Spleen (tissue), 11 donors: ENCODE data around the gene DNAJB13. TPM values are rescaled to one million over a fixed set of nuclear protein-coding genes. Genes with fewer than 3 reads are reported as not detected.

ENCODE experiments used
- DNase-seq: peaks from one replicate; pipeline ENCODE4 v3.0.0-alpha.2; 2020
- H3K27ac ChIP-seq, 8 donors: fragments of 200-600 bp; sonication (generic) in 7 of 8; 1 replicate in 4 of 8; 2 replicates in 4 of 8; pipeline versions ENCODE4 v1.5.0 to v1.8.0; 2016 to 2021; ENCODE audit warnings: inconsistent platforms in 4 of 8, mild to moderate bottlenecking in 4 of 8, moderate library complexity in 1 of 8
- H3K27me3 ChIP-seq, 7 donors: fragments of 200-600 bp; sonication (generic) in 6 of 7; replicated peaks in 1 of 7; 1 replicate in 4 of 7; 2 replicates in 3 of 7; pipeline versions ENCODE4 v1.5.0 to v1.8.0; 2016 to 2021; ENCODE audit warnings: inconsistent platforms in 3 of 7, mild to moderate bottlenecking in 1 of 7
- H3K36me3 ChIP-seq, 6 donors: fragments of 200-600 bp; sonication (generic) in 5 of 6; 1 replicate in 4 of 6; 2 replicates in 2 of 6; pipeline versions ENCODE4 v1.5.0 to v1.8.0; 2016 to 2021; ENCODE audit warnings: inconsistent platforms in 2 of 6
- H3K4me1 ChIP-seq, 6 donors: fragments of 200-600 bp; sonication (generic) in 5 of 6; 1 replicate in 3 of 6; 2 replicates in 3 of 6; pipeline versions ENCODE4 v1.5.0 to v1.8.0; 2016 to 2021; ENCODE audit warnings: inconsistent platforms in 3 of 6
- H3K4me3 ChIP-seq, 8 donors: fragments of 200-600 bp; sonication (generic) in 7 of 8; 1 replicate in 4 of 8; 2 replicates in 4 of 8; pipeline versions ENCODE4 v1.5.0 to v1.8.0; 2016 to 2021; ENCODE audit warnings: inconsistent platforms in 4 of 8, mild to moderate bottlenecking in 4 of 8, moderate library complexity in 2 of 8
- H3K9me3 ChIP-seq, 8 donors: fragments of 200-600 bp; sonication (generic) in 7 of 8; 1 replicate in 4 of 8; 2 replicates in 4 of 8; pipeline versions ENCODE4 v1.5.0 to v1.8.0; 2016 to 2021; ENCODE audit warnings: inconsistent platforms in 4 of 8
- POLR2A ChIP-seq, 3 donors: fragments of 450-650 bp; IDR thresholded peaks; one replicate each; pipeline ENCODE4 v1.5.1; 2017; ENCODE audit warnings: antibody characterized with exemption in 3 of 3, mild to moderate bottlenecking in 1 of 3
- POLR2AphosphoS5 ChIP-seq, 3 donors: sonication (generic); formaldehyde crosslinking; IDR thresholded peaks; one replicate each; pipeline ENCODE4 v1.5.1; 2017; ENCODE audit warnings: antibody characterized with exemption in 3 of 3
- WGBS, 5 donors: extraction: QIAGEN DNeasy Blood & Tissue Kit in 3 of 5; methylation state at CpG; one replicate each; pipeline versions ENCODE4 v1.1.5 to v1.1.7; 2013 to 2018; 5-methylcytosine and 5-hydroxymethylcytosine counted together
- intact Hi-C: fragments of 100-400 bp; cut with DNase I; formaldehyde crosslinking; loops from one replicate; pipeline ENCODE4 v1.15.0; 2023; ENCODE audit warnings: low total_unique reads
- polyA plus RNA-seq, 3 donors: library from polyadenylated mRNA; stranded (reverse); fragments of 200-250 nt; gene quantifications; one replicate each; pipeline ENCODE4 v1.2.1, GENCODE V29; 2013
- total RNA-seq, 7 donors: library from RNA; depleted of rRNA in 3 of 7; stranded (reverse); fragments of >200 nt in 3 of 7; fragmentation: NEBNext Ultra II Directional in 4 of 7; extraction: Animal tissue kit (Norgen Biotek cat#: 25700) in 4 of 7; gene quantifications; one replicate each; pipeline versions ENCODE4 v1.1.0 to v1.2.1, GENCODE V29; 2016 to 2021
- TF ChIP-seq, protein P1 (sequence below), 11 experiments: fragments of 200-600 bp in 7 of 11; fragments of 450-650 bp in 4 of 11; sonication (generic) in 4 of 11; IDR thresholded peaks in 8 of 11; conservative IDR thresholded peaks in 3 of 11; 1 replicate in 7 of 11; 2 replicates in 4 of 11; pipeline versions ENCODE4 v1.4.0 to v1.8.0; 2016 to 2021; ENCODE audit warnings: antibody characterized with exemption in 11 of 11, inconsistent platforms in 4 of 11, mild to moderate bottlenecking in 1 of 11
- donor health status: healthy with polysubstance abuse.
- donor health status: DM: no; HTN: no; CAD: no; lungs with moderate emphysema.
- donor health status: DM: no; HTN: no; CAD: no.
- donor health status: Bipolar disorder and iron deficiency.
- donor health status: healthy.
- donor health status: DM: no; HTN: no; CAD: no.
- donor health status: DM: yes; HTN: yes; CAD: no.

The DNAJB13 gene
- total and polyA plus RNA-seq, 10 donors = 0.04 to 0.32 (median 0.06) TPM; not detected in 7

- WGBS, 5 donors = 68 to 78% (median 76%) methylated on average over 4 of the region's 4 CpGs
These were observed 11.7 kb upstream of the DNAJB13 start for GRCh38 chr11:73939096-73939495.

GRCh38 chr11:73940801-73941570 lies 9.8 kb upstream of the DNAJB13 start:
- Histone ChIP-seq H3K4me1 (no peaks in the 10 kb centered on the region), H3K27ac (no peak overlapping the region), H3K36me3 (no peaks in the 10 kb centered on the region), H3K27me3 (no peaks in the 10 kb centered on the region), H3K4me3 (no peak overlapping the region), H3K9me3 (peaks cover 0 to 20% (median 0%) of the 10 kb centered on the region in 8 donors)
- no peak for DNase-seq
- 93 to 99% (median 97%) methylated on average over 9 of the region's 9 CpGs for WGBS, 5 donors
- TF ChIP-seq, protein P1, sequence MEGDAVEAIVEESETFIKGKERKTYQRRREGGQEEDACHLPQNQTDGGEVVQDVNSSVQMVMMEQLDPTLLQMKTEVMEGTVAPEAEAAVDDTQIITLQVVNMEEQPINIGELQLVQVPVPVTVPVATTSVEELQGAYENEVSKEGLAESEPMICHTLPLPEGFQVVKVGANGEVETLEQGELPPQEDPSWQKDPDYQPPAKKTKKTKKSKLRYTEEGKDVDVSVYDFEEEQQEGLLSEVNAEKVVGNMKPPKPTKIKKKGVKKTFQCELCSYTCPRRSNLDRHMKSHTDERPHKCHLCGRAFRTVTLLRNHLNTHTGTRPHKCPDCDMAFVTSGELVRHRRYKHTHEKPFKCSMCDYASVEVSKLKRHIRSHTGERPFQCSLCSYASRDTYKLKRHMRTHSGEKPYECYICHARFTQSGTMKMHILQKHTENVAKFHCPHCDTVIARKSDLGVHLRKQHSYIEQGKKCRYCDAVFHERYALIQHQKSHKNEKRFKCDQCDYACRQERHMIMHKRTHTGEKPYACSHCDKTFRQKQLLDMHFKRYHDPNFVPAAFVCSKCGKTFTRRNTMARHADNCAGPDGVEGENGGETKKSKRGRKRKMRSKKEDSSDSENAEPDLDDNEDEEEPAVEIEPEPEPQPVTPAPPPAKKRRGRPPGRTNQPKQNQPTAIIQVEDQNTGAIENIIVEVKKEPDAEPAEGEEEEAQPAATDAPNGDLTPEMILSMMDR (IDR thresholded peaks at IDR 0.05 in 8 of 11, conservative IDR thresholded peaks at IDR 0.05 in 3 of 11) = no peak
- TF ChIP-seq POLR2A (IDR thresholded peaks at IDR 0.05) = no peak
- no peak for TF ChIP-seq POLR2AphosphoS5 (IDR thresholded peaks at IDR 0.05)
- intact Hi-C loops = no loop called here

More at GRCh38 chr11:73939096-73939495, 11.7 kb upstream of the DNAJB13 start:
- Histone ChIP-seq H3K4me1 (no peaks in the 10 kb centered on the region), H3K9me3 (peaks cover 0 to 20% (median 0%) of the 10 kb centered on the region in 8 donors), H3K27me3 (no peaks in the 10 kb centered on the region), H3K4me3 (no peak overlapping the region), H3K27ac (no peak overlapping the region), H3K36me3 (peaks cover 0 to 10% (median 3%) of the 10 kb centered on the region in 6 donors)
- DNase-seq = no peak
- intact Hi-C loops = no loop called here
- TF ChIP-seq POLR2A (IDR thresholded peaks at IDR 0.05) (no peak), POLR2AphosphoS5 (IDR thresholded peaks at IDR 0.05) (no peak)
- TF ChIP-seq, protein P1 (IDR thresholded peaks at IDR 0.05 in 8 of 11, conservative IDR thresholded peaks at IDR 0.05 in 3 of 11) = no peak

DNA sequence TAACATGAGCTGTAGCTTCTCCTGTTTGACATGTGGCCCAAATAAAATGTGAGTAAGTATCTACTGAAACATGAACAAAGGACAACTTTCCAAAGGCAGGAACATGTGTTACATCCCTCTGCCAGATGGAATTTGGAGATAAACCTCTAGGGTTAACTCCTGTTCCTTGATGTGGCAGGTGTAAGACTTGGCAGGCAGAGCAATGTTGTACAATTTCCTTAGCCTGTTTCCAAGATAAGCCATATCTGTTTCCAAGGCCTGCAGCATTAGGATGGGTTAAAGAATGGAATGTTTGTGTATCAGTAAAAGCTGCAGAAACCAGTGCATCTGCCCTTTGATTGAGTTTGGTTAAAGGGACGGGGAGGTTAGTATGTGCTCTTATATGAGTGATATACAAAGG lies 8.8 kb upstream of the DNAJB13 start:
- 80 to 91% (median 88%) methylated on average over 1 of the region's 1 CpG for WGBS, 5 donors
- Histone ChIP-seq H3K27ac (no peak overlapping the region), H3K27me3 (no peaks in the 10 kb centered on the region), H3K36me3 (no peaks in the 10 kb centered on the region), H3K4me1 (no peaks in the 10 kb centered on the region), H3K4me3 (no peak overlapping the region), H3K9me3 (peaks cover 0 to 19% (median 0%) of the 10 kb centered on the region in 8 donors)
- no peak for TF ChIP-seq POLR2A (IDR thresholded peaks at IDR 0.05)
- TF ChIP-seq, protein P1 (IDR thresholded peaks at IDR 0.05 in 8 of 11, conservative IDR thresholded peaks at IDR 0.05 in 3 of 11) = no peak
- no peak for TF ChIP-seq POLR2AphosphoS5 (IDR thresholded peaks at IDR 0.05)
- intact Hi-C loops = no loop called here
- no peak for DNase-seq

- no peaks in the 10 kb centered on the region for H3K4me1 ChIP-seq
- no peaks in the 10 kb centered on the region for H3K27me3 ChIP-seq
- intact Hi-C loops = no loop called here
- no peak overlapping the region for H3K4me3 ChIP-seq
- no peak for DNase-seq
- WGBS, 5 donors = 78 to 84% (median 80%) methylated on average over 6 of the region's 6 CpGs
- TF ChIP-seq, protein P1 (IDR thresholded peaks at IDR 0.05 in 8 of 11, conservative IDR thresholded peaks at IDR 0.05 in 3 of 11) = no peak
- TF ChIP-seq POLR2AphosphoS5 (IDR thresholded peaks at IDR 0.05) (no peak), POLR2A (IDR thresholded peaks at IDR 0.05) (no peak)
- H3K36me3 ChIP-seq = no peaks in the 10 kb centered on the region
- H3K9me3 ChIP-seq = peaks cover 0 to 13% (median 0%) of the 10 kb centered on the region in 8 donors
- H3K27ac ChIP-seq = no peak overlapping the region
These were observed 6.7 kb upstream of the DNAJB13 start for GRCh38 chr11:73944085-73944484.
